GM19324 (cell line): ENCODE data around the gene BLM.

Source experiments
- ATAC-seq: cut with Tn5 transposase; IDR thresholded peaks from one replicate; pipeline ENCODE4 v1.9.1; 2021; ENCODE audit warnings: mild to moderate bottlenecking, moderate library complexity; ENCODE audit not compliant: unreplicated experiment, low FRiP score

BLM gene

DNA sequence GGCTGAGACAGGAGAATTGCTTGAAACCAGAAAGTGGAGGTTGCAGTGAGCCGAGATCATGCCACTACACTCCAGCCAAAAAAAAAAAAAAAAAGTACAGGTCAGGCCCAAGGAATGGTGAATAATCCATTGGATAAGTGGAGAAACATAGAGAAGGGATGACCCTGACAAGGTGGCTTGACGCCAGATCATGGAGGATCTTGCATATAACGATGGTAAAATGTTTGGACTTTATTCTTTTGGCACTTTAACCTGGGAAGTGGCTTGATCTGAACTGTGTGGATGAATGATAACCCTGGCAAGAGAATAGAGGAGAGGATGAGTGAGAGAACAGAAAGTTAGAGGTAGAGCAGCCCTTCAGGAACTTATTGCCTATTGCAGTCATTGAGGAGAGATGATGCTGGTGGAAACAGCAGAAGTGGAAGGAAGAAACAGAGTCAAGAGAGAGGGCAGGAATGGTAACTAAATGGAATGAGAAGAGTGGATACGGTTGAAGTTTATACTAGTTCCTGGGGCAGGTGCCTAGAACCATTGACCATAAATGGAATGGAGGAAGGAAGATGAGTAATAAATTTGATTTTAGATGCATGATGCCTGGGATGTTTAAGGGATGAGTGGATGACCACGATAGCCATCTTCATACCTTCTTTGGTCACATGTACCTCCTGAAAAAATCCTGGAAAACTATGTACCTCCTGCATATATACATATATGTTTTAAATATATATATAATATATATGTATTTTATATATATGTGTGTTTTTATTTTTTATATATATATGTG is 57.8 kb downstream of the BLM start:
- ATAC-seq: no peak

GRCh38 chr15:90780916-90781315 is 63.8 kb downstream of the BLM start:
- ATAC-seq: no peak

GRCh38 chr15:90782442-90782841 is 65.3 kb downstream of the BLM start:
- no peak for ATAC-seq

DNA sequence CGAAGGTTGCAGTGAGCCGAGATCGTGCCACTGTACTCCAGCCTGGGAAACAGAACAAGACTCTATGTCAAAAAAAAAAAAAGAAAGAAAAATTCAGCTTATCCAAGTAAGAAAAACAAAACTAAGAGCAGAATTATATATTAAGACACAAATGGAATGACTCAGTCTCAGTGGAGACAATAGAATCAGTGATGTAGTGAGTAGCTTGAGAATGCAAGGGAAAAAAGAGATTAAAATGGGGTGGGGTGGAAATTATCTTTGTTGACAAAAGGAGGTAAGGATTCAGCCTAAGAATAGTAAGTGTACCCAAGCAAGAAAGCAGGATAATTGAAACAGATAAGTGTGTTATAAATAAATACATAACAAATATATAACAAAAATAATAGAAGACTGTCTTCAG is 70.7 kb downstream of the BLM start:
- no peak for ATAC-seq

GRCh38 chr15:90789462-90789861 is 72.3 kb downstream of the BLM start:
- no peak for ATAC-seq

DNA sequence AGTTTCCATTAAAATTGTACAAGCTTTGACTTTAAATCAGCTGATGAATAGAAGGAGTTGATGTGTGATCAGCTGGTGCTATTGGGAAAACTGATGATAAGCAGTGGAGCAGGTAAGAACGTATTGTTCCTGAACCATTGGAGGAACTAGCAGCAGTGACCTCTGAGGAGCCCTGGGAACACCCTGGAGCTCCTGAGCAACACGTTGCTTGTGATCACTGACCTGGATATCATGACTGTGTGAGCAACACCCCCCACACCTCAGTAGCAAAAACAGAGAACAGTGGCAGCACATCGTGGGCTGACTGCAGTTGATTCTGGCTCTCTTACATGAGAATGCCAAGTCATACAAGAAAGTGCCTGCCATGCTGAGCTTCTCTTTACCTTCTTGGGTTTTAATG is 72.9 kb downstream of the BLM start:
- ATAC-seq: no peak

- ATAC-seq: no peak
These were observed 73.4 kb downstream of the BLM start for GRCh38 chr15:90790561-90790960.

- no peak for ATAC-seq
These were observed 77.4 kb downstream of the BLM start for GRCh38 chr15:90794538-90794937.

- ATAC-seq: no peak
These were observed 82.6 kb downstream of the BLM start for GRCh38 chr15:90799639-90800170.

DNA sequence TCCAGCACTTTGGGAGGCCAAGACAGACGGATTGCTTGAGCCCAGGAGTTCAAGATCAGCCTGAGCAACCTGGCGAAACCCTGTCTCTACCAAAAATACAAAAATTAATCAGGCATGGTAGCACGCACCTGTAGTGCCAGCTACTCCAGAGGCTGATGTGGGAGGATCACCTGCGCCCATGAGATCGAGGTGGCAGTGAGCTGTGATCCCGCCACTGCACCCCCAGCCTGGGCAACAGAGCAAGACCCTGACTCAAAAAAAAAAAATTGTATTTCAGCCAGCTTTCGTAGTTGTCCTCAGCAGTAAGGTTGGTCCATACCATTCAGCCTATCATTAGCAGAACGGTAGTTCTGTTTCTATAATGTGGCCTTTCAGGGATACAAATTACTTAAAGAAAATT is 84.7 kb downstream of the BLM start:
- ATAC-seq: no peak

DNA sequence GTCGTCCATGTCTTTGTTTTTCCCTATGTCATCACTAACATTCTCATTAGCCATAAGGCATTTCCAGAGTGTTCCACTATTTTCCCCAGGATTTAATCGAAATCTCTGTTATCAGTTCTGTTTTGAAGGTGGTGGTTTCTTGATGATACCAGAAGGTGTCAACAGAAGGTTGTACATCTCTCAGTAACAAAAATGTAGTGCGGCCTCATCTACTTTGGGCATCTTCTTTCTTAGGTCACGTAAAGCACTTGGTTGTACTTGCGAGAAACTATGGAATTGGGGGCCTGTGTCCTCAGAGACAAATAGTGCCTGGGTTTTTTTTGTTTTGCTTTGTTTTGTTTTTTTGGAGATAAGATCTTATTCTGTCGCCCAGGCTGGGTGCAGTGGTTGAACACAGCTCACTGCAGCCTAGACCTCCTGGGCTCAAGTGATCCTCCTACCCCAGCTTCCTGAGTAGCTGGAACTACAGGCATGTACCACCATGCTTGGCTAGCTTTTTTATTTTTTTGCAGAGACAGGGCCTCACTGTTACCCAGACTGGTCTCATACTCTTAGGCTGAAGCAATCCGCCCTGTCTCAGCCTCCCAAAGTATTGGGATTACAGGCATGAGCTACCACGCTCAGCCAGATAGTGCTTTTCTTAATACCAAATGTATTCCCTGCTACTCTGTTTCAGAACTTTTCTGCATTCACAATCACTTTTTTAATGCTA is 90.1 kb downstream of the BLM start:
- no peak for ATAC-seq

GRCh38 chr15:90807786-90808086 is 90.6 kb downstream of the BLM start:
- ATAC-seq: no peak

DNA sequence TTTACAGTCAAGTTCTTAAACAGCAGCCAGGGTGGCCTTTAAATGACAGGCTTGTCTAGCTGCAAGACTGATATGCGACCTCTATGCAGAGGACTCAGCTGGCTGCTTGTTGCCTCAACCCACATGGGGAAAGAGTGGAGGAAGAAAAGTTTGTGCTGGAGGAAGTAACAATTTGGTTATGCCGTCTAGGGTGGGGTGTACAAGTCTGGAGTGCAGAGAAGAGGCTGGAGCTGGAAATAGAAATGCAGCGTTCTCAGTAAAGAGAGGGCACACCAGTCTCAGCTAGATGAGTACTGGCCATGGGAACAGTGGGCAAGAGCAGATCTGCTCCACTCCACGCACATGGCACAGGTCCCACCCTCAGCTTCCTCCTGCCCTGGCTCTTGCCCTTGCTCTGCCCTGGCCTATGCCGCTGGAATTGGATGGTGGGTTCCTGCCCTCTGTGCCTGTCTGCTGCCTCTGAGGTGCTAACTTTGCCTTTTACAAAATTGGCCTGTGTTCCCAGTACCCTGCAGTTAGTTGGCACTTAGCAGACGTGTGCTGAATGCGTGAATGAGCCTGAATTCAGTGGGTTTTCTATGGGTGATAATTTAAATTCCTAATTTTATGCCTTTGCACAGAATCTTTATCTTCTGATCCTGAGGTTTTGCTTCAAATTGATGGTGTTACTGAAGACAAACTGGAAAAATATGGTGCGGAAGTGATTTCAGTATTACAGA is 91.5 kb downstream of the BLM start:
- no peak for ATAC-seq

DNA sequence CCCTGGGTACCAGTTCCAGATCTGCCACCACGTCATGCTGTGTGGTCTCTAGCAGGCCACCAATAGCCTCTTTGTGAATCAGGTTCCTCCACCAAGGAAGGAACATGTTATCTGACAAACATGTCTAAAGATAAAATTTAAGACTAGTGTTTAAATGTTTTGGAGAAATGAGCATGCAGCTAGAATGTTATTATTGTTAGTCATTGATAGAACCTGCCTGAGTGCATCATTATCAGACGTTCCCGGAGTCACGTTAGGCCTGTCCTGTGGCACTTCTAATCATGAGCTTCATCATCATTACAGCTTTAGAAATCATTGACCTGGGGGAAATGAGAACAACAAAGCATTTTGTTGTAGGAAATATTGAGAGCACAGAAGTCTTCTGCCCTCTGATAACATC is 92.4 kb downstream of the BLM start:
- ATAC-seq: no peak

DNA sequence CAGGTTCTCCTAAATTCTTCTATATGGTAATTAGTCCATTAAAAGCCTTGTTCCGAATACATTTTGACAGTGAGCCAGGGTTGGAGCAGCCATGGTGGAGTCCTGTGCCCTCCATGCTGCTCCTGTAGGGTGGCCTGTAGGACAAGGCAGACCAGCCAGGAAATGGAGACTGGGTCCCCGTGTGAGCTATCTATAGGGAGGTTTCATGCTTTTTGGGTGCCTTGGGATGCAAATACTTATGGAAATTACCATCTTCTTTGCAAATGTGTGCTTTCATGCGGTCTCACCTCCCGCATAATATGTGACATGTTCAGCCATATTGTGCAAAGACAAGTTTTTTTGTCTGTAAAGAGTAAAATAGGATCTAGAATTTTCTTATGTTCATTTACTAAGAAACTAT is 93.2 kb downstream of the BLM start:
- ATAC-seq: no peak

GRCh38 chr15:90812171-90812957 is 95.2 kb downstream of the BLM start:
- ATAC-seq: no peak

GRCh38 chr15:90812958-90813265 is 95.8 kb downstream of the BLM start:
- no peak for ATAC-seq

DNA sequence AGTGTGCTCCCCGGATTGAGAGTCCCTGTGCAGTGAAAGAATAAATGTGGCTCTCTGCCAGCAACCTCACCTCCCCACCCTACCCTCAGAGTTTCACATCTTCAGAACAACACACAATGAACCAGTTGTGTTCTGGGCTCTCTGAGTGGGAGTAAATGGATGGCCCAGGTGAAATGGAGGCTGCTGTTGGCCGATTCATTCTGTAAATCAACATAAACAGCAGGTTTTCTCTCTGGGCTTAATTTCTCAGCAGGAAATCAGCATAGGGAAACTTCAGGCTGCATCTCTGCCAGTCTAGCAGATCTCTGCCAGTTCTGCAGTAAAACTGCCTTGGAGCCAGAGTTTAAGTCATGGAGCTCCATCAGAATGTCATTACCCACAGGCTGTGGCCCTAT is 96.6 kb downstream of the BLM start:
- no peak for ATAC-seq

- no peak for ATAC-seq
These were observed 97.2 kb downstream of the BLM start for GRCh38 chr15:90814191-90814821.

- ATAC-seq: no peak
These were observed 99.4 kb downstream of the BLM start for GRCh38 chr15:90816401-90817116.
